HG03159 (cell line): Measurements from ENCODE around the gene CYB561D1.

Experiments
- ATAC-seq: cut with Tn5 transposase; IDR thresholded peaks from one replicate; pipeline ENCODE4 v1.9.1; 2021; ENCODE audit warnings: mild to moderate bottlenecking, moderate library complexity; ENCODE audit not compliant: unreplicated experiment

The CYB561D1 gene

DNA sequence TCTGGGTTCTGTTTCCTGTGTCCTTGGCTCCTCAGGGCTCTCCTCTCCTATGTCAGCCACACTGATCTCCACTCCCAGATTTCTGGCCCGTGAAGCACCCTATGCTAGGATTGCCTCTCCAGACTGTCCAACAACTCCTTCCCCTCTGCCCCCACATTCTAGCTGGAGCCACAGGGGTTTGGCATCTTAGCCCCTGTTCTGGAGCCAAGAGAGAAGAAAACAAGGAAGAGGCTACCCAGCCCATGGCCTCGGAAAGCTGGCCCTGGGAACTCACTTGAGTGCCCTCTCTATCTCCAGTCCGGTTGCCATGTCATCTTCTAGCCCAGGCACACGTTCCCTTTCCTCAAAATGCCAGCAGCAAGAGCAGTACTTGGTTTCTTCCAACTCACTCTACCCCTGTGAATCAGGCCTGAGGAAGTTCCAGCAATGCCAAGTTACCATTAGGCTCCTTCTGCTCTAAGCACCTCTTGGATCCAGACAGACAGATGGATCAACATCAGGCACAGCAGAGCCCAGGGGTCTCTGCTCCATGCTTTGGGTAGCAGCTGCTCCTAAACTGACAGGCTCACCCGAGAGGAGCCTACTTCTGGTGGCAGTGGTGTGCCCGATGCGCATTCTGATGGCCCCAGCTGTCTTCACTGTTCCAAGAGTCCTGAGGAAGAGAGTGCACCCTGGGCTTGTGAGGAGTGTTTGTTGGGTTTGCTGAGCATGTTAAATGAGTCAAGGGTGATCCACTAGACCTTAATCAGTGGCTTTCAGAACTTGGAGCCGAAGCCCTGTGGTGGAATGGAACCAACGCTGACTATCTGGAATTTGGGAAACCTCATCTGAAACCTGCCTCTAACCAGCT, 34.2 kb downstream of the CYB561D1 start:
- ATAC-seq: no peak

DNA sequence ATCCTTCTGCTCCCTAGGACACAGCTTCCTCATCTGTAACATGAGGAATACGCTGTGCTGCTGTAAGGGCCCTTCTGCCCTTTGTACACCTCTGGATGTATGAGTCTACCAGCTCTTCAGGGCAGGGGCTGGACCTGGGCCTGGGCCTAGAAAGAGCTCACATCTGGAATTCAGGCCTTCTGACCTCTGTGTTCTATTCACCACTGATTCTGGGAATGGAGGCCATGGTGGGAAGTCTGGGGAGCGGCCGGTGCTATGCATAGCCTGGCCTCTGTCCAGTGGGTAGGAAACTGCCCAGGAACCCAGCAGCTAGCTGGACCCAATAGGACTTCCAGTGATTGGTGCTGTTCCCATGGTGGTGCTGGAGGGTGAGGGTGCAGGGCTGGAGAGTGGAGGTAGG, 34.8 kb downstream of the CYB561D1 start:
- ATAC-seq: no peak

DNA sequence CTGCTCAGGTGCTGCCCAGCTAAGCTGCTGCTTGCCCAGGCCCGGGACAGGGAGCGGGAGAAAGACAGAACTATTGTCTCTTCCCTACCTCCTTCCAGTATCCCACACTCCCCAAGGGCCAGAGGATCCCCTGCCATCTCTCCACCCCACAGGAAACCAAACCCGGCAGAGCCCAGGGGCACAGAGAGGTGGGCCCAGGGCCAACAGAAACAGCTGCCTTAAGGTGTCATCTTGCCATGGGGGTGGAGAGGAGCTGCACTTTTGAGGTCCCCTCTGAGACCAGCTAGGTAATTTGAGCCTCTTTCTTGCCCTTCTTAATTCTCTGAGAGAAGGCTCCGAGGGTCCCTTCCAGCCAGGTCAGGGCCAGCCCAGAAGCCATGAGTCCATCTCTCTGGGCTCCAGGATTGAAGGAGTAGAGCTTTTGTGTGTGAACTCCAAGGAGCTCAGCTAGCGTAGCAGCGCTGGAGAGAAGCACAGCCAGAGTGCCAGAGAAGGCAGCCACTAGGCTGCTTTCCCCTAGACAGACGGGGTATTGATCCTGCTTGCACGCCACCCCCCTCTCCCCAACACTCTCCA, 36.1 kb downstream of the CYB561D1 start:
- ATAC-seq: no peak

DNA sequence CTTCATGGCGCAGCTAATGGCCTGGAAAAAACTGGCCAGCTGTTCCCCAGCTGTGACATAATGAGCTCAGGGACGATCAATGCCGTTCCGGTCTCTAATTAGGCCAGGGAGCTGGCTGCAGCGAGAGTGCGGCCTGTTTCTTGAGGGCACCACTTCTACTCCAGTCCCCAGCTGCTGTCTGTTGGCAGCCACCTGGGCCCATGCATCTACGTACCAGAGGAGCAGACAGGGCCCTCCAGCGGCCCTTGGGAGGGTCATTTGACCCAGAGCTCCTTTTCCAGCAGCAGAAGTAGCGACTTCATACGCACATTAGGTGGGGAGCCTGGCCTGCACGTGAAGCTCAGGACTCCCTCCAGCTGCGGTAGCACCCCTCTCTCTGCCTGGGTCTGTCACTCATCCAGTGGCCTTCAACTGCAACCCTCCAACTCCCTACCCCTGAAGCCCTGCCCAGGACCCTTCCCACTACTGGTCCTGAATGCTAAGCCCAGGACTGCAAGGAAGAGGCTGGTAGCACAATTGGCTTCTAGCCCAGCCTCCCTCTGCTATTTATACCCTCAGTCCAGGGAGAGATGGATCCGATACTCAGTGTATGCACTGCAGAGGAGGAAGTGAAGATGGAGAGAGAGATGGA, 36.7 kb downstream of the CYB561D1 start:
- ATAC-seq: no peak

DNA sequence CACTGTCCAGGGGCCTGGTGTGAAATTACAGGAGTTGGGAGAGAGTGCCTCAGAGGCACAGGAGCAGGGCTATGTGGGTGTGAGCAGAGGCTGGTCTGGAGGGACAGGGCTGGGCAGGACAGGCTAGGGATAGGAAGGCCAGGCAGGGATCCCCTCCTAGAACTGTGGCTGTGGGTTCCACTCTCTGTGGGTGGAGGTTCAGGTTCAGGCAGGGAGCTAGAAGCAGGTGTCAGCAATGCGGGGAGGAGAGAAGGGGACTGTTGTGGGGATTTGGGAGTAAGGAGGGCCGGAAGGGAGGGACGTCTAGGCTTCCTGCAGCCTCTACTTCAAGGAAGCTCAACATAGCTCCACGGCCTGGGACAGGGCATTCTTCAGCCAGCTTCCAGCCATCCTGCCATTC, 37.5 kb downstream of the CYB561D1 start:
- ATAC-seq: no peak

DNA sequence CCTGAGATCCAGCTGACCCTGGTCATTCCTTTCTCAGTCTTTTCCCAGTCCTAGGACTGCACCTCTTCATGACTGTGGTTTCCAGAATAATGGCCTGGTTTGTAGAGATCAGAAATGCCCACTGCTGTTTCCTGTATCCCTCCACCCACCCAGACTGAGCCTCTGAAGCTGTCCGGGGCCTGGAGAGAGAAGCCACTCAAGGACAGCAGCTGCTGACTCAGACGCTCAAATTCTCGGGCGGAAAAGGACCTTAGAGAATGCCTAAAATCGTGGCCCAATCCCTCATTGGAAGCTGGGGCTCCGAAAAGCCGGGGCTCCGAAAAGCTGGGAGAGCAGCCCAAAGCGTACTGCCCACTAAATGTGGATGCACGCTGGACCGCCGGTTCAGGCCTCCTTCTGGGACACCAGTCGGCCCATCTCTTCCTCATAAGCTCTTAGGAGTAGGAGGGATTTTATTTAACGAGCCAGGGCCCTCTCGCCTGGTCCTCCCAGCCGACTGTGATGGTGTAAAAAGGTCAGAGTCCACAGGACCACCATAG, 38.0 kb downstream of the CYB561D1 start:
- no peak for ATAC-seq

DNA sequence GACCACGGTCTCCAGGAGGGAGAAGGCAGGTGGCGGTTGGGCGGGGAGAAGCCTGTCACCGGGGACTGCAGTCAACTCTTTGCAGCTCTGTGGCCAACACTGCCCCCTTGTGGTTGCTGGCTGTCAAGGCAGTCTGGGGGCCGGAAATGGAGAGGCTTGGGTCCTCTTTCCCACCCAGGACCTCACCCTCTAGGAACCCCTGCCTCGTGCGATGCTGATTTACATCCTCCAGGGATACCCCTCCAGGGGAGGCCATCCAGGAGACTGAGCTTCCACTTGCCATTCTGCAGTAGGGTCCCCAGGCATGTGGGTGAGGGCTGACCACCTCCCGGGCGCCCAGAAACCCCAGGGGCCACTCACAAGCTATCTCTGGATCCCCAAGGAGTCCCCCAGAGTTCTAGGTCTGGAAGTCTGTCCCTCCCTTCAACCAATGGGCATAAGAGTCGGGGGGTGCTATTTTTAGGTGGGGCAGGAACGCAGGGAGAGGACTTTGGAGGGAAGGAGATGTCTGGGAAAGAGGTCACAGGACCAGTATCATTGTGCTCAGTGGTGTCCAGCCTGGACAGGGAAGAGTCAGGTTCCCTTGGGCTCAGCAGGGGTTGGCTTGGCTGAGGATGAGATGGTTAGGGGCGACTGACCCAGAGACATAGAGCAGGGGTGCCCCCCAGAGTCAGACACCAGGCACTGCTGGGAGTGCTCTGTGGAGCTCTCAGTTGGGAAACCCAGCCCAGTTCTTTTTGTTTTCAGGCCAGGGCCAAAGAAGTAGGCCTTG, 38.7 kb downstream of the CYB561D1 start:
- ATAC-seq: peak; percentile 56

DNA sequence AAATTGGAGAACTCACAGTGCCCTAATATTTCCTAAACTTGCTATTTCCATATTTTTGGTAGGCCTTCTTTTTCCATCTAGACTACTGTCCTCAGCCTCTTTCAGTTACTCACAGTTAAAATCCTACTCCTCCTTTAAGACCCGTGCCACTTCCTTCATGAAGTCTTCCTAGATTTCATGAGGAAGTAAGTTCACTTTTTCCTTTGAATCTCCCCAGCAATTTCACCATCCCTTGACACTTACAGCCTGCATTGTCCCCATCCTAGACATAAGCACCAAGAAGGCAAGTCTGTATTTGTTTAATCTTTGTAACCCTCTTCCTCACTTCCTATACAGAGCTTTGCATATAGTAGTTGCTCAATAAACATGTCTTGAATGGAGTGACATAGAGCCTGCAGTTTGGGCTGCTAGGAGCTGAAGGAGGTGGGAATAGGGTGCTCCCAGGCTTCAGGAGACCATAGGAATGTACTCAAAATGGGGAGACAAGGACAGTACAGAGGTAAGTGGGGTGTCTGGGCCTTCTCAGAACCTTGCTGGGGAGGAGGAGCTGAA, 40.5 kb downstream of the CYB561D1 start:
- no peak for ATAC-seq

DNA sequence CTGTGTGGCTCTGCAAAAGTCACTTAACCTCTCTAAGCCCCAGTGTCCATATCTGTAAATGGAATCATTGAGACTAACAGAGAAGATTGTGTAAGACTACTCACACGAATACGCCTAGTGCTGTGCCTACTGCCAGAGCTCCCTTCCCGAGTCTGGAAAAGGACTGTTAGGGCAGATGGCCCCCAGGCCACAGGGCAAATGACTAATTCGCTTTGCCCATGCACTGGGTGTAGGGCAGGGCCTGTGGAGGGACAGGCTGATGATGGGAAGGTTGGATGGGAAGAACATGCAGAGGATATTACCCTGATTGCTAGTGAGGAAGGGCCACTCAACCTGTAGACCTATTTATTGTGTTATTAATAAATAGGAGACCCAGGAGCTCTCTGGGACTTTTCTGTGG, 41.6 kb downstream of the CYB561D1 start:
- no peak for ATAC-seq

DNA sequence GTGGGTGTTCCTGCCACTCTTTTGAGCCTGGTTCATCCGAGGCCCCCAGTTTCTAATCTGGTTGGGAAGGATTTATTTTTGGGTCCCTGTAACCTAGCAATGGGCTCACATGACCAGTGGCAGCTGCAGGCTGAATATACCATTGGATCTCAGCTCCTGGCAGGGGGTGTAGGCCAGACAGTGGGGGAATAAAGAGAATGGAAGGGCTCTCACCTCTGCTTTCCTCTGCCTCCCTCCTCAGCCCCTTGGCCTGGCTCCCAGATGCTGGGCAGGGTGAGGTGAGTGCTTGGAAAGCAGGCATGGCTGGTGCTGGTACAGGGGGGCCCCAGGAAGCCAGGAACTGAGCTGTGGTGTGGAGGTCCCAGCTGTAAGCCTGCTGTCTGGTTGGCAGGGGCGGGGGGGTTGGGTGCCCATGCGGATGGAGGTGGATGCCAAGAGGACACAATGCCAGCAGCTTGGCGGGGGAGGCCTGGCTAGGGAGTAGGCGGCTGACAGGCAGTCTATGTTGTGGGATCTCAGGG, 42.1 kb downstream of the CYB561D1 start:
- no peak for ATAC-seq

DNA sequence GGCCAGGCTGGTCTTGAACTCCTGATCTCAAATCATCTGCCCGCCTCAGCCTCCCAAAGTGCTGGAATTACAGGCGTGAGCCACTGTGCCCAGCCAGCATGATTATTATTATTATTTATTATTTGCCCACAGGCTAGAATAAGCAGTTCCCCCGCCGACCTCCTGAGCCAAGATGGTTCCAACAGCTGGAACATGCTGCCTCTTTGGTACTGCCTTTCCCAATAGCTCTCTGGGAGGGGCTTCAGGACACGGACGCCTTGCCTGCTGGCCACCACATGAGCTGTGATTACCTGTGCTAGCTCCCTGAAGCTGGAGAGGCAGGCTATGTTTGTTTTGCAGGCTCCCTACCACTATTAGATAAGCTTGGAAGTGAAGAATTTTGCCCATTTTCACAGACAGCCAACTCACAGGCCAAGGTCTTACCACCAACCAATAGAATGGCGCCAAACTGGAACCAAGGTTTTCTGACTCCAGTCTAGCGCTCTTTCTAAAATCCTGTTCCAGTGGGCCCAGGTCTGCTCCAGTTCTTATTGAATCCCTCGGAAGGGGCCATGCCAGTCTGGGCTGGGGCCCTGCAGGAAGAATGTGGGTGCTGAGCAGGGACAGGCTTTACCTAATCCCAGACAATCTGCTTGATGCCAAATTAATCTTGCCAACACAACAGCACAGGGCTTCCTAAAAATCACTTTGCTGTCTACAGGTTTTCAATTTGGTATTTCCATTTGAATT, 43.7 kb downstream of the CYB561D1 start:
- ATAC-seq: no peak

DNA sequence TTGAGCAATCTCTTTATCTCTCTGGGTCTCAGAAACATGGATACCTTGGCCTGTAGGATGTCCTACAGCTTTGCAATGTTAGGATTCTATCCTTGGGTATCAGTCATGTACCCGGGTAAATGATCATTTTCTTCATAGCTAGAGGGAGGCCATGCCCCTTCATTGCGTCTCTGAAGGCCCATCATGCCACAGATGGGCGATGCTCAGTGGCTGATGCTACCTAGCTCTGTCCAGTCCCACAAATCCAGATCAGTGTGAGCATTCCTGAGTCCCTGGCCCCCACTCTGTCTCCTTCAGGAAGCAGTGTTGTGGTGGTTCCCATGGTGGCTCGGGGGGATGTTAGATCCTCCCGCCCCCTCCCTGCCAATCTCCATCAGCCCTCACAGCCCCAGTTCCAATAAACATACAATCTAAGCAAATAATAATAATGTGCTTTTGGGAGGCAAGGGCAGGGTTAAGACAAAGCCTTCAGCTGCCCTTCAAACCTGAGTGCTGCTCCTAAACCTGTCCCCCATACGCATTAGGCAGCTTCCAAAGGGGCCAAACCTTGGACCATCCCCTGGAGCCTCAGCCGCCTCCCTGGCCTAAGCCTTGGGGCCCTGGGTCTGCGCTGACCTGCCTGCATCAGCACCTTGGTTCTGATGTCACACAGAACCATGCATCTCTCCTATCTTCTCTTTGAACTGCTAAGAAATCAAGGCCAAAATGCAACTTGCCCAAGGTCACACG, 45.1 kb downstream of the CYB561D1 start:
- ATAC-seq: no peak

DNA sequence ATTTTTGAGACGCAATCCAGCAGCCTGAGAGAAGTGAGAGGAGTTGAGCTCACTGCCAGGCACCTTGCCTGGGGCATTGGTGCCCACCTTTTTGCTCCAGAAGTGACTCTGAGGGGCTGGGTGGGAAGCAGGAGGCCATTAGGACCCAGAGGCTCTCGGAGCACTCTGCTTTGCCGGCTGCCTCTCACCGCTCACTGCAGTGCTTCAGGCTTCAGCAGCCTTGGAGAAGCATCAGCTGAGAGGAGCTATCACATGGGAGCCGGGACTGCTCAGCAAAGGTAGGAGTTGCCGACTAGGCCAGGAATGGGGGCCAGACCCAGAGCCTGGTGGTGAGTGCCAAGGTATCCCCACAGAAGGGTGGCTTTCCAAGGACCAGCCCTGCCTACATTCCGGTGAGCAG, 45.8 kb downstream of the CYB561D1 start, which contains the start of gene GPR61:
Gene GPR61 (plus strand): TSS at position 197 of the 400 bp plus-strand sequence. CDS start 3,151 bp downstream, outside the sequence.
- ATAC-seq: no peak

DNA sequence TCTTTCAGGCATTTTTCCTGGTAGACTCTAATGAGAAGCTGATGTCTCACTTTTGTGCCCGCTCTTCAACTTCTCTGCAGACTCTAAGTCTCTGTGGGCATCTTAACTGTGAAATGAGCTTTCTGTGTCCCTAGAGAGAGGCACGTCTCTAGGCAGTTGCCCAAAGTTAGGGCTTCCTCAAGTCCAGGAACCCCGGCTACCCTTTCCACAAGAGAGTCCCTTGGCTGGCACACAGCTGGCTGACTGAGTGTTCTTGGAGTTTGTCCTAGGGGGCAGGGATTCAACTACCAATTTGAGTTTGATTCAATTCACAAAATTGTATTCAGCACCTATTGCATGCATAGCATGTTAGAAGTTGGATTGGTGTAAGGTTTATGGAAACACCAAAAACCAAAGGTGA, 47.2 kb downstream of the CYB561D1 start:
- ATAC-seq: no peak

DNA sequence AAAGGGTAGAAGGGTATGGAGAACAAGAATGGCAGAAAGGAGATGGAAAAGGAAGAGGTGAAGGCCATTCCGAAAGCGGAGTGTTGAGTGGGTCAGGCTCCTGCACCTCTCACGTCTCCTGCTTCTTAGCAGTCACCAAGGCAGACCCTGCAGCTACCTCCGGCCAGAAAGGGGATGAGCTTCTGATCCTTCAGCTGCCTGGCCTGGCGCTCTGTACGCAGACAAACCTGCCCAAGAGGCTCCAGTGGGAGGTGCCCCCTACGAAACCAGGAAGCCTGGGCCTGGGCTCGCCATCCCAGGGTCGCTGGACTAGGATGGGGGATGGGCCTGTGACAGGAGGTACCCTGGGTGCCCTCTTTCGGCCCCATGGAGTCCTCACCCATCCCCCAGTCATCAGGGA, 48.8 kb downstream of the CYB561D1 start:
- ATAC-seq: no peak

DNA sequence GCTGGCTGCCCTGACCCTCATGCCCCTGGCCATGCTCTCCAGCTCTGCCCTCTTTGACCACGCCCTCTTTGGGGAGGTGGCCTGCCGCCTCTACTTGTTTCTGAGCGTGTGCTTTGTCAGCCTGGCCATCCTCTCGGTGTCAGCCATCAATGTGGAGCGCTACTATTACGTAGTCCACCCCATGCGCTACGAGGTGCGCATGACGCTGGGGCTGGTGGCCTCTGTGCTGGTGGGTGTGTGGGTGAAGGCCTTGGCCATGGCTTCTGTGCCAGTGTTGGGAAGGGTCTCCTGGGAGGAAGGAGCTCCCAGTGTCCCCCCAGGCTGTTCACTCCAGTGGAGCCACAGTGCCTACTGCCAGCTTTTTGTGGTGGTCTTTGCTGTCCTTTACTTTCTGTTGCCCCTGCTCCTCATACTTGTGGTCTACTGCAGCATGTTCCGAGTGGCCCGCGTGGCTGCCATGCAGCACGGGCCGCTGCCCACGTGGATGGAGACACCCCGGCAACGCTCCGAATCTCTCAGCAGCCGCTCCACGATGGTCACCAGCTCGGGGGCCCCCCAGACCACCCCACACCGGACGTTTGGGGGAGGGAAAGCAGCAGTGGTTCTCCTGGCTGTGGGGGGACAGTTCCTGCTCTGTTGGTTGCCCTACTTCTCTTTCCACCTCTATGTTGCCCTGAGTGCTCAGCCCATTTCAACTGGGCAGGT, 49.5 kb downstream of the CYB561D1 start:
- no peak for ATAC-seq

DNA sequence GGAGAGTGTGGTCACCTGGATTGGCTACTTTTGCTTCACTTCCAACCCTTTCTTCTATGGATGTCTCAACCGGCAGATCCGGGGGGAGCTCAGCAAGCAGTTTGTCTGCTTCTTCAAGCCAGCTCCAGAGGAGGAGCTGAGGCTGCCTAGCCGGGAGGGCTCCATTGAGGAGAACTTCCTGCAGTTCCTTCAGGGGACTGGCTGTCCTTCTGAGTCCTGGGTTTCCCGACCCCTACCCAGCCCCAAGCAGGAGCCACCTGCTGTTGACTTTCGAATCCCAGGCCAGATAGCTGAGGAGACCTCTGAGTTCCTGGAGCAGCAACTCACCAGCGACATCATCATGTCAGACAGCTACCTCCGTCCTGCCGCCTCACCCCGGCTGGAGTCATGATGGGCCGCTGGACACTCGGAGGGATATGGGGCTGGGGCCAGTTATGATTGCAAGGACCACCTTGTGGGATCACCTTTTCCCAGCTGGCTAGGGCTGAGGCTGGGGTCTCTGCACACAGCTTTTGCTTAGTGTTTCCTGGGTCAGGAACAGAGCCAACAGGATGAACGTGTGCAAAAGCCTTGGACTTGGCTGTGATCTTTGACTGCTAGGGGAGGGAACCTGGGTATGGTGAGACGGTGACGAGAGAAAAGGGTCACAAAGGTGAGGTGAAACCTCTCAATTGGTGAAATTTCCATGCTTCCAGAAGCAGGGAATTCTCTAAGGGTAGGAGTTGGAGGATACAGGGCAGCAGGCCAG, 50.3 kb downstream of the CYB561D1 start:
- no peak for ATAC-seq
